HG03097 (cell line): ENCODE results near the gene ATP5IF1.

Experiments used
- ATAC-seq: cut with Tn5 transposase; IDR thresholded peaks from one replicate; pipeline ENCODE4 v1.9.1; 2021; ENCODE audit not compliant: unreplicated experiment, low FRiP score

Gene ATP5IF1

GRCh38 chr1:28233264-28233606 lies 2.7 kb upstream of the ATP5IF1 start:
- ATAC-seq, result no peak

DNA sequence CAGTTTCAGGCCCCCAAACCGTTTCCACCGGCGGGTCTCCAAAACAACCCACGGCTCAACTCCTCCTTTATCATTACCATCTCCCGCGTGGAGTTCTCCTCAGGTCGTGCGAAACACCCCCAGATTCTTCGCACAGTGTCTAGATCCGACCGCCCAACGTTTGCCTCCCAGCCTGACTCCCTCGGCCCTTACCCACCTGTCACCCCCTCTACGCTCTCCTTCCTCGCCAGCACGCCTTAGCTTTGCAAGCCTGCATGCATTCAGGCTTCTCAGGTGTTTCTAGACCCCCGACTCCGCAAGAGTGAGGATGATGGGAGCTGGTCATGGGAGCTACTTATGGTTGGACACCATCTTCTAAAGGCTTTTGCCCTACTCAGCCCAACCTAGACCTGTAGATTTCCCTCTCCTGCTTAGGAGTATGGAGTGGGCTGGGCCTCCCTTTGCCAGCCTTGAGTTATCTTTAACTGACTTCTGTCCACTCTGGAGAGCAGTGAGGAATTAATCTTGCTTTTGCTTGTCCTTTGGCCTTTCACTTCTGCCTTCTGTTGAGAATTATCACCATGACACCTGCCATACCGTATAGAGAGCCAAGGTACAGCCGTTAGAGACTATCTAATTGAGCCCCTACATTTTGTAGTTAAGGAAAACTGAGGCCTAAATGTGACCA lies 865 bp downstream of the ATP5IF1 start:
- no peak for ATAC-seq

DNA sequence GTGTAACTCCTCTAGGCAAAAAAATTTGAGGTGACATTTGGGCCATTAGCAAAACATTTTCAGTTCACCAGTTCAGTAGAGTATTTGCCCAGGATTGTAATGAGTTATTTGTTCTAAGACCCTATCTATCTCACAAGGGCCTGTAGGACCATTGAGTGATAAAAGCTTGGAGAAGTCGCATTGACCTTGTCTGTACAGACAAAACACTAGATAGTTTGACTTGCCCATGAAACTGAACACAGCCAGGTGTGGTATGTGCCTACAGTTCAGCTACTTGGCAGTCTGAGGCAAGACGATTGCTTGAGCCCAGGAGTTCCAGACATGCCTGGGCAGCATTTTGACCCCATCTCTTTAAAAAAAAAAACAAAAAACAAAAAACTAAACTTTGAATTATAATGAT lies 3.1 kb downstream of the ATP5IF1 start:
- no peak for ATAC-seq

DNA sequence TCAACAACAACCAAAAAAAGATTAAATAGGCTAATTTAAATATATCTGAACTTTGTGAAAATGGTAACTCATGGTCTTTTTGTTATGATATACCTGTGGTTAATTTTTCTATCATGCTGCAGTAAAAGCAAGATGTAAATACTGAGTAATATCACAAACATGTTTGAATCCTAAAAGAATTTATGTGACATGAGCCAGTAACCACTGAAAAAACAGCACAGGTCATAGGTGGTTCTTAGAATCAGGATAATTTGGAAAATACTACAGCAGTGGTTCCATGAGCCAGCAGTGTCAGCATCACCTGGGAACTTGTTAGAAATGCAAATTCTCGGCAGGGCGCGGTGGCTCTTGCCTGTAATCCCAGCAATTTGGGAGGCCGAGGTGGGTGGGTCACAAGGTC lies 4.1 kb downstream of the ATP5IF1 start:
- no peak for ATAC-seq

- no peak for ATAC-seq
Observed at GRCh38 chr1:28241638-28242241, 5.8 kb downstream of the ATP5IF1 start.

DNA sequence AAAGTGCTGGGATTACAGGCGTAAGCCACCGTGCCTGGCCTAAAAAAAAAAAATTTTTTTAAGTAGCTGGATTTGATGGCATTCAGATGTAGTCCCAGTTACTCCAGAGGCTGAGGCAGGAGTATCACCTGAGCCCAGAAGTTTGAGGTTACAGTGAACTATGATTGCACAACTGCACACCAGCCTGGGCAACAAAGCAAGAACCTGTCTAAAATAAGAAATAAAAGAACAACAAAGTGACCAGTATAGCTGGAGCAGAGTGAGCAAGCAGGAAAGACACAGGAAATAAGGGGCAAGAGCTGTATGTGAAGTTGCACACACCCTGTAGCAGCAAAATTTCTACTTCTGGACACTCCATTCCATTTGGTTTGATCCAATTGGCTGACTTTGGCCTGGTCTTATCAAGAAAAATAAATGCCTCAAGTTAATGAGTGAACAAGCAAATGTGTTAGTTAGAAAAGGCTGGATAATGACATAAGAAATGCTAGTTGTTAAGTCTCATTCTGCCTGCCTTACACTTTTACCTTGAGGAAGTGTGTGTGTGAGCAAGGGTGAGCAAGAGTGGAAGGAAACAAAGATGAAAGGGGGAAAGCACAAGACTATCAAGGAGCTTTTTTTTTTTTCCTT lies 7.9 kb downstream of the ATP5IF1 start:
- ATAC-seq, result no peak

- ATAC-seq, result no peak
Observed at GRCh38 chr1:28244549-28245251, 8.8 kb downstream of the ATP5IF1 start.

DNA sequence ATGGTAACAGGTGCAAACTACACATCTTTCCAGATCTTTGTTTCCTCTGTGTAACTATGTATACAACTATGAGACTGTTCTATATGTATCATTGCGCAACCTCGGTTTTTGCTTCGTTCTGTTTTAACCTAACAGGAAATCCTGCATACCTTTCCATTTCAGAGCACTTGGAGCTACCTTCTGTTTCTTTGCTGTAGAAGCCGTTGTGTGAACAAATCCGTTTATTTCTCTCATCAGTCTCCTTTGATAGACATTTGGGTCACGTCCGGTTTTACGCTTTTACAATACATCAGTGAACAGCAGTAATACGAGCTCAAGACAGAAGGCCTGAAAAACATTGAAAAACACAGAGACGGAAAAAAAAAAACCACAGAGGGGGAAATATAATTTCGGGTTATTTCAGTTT lies 10.5 kb downstream of the ATP5IF1 start:
- ATAC-seq, result peak; percentile 27

DNA sequence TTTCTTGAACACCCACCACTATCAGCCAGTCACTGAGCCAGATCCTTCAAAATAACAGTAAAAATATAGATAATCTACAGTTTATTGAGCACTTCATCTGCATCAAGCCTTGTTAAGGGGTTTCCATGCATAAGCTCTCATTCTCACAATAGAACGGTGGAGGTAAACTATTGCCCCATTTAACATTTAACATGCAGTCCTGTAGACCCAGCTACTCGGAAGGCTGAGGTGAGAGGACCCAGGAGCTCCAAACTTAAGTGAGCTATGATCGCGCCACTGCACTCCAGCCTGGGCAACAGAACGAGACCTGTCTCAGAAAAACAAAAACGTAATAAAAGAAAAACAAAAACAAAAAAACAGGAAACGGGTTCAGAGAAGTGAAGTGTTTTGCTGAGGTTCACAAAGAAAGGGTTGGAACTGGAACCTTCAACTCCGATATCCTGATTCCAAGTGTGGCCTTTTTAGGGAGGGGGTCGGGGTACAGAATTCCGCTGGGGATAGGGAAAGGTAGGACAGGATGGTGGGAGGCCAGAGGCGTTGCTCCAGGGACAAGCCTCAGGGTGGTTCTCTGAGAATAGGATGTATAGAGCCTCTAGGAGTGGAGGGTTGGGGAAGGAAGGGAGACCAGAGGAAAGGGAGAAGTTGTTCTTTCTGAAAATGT lies 11.8 kb downstream of the ATP5IF1 start:
- ATAC-seq, result no peak

- no peak for ATAC-seq
Observed at GRCh38 chr1:28248273-28249012, 12.5 kb downstream of the ATP5IF1 start.

DNA sequence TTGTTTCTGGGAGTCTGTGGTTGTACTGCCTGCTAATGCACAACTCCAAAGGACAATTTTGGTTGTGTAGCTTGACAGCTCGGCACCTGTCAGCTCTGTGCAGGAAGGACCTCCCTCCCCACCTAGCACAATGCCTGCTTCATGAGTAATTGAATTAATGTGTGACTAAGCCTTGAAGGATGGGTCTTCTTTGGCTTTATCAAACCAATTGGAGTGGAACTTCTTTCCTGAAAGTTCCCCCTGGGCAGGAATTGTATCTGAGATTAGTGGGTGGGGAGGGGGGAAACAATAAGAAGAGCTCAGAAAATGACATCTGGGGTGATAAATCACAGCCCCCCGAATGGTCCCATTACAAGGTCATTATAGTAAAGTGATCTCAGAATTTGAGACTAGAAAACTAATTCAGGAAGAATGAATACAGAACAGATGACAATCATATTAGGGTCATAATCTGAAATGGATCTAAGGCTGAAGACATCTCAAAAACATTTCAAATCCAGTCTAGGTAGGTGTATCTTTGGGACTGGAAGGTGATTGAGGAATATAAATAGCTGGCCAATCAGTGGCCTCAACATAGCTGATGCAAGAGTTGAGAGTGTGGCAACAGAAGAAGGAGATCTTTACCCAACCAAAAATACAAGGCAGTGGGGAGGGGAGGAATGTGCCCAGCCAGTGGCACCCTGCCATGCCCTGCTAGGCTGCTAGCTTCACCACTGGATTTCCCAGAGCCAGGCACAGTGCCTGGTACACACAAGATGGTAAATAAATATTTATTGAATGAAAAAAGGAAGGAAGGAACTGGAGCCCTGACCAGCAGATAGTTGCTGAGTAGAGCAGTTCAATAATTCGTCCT lies 13.3 kb downstream of the ATP5IF1 start:
- ATAC-seq, result no peak

DNA sequence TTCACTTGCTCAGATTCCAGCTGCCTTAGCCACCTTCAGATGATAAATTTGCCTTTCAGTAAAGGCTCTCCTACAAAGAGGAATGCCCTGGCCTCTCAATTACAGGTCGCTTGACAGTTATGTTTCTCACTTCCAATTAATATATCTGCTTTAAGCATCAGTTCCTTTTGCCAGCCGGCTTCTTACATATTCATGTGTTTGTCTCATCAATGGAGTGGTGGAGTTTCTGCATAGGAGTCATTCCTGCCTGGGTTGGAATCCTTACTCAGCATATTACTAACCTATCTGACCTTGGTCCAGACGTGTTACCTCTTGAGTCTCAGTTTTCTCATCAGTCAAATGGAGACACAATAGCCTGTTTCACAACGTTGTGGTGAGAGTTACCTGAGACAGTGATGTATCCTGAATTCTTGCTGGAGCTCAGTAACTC lies 14.0 kb downstream of the ATP5IF1 start:
- ATAC-seq, result no peak

DNA sequence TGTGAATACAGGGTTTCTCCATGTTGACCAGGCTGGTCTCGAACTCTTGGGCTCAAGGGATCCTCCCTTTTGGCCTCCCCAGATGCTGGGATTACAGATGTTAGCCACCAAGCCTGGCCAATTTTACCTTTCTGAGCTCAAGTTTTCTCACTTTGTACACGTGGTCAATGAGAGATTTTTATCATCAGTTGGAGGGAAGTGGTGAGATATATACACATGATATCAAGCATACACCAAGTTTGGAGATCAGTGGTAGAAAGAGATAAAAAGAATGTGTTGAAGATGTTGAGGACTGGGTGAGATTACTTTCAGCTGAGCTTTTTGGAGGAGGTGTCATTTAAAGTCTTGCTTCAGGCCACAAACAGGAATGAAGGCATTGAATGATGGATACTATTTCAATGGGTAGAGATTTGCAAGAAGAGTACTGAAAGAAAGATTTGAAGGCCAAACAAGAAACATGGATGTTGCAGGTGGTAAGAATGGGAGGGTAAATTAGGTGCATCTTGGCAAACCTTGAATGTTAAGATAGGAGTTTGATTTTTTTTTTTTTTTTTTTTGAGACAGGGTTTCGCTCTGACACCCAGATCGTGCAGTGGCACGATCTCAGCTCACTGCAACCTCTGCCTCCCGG lies 20.4 kb downstream of the ATP5IF1 start:
- ATAC-seq, result no peak

DNA sequence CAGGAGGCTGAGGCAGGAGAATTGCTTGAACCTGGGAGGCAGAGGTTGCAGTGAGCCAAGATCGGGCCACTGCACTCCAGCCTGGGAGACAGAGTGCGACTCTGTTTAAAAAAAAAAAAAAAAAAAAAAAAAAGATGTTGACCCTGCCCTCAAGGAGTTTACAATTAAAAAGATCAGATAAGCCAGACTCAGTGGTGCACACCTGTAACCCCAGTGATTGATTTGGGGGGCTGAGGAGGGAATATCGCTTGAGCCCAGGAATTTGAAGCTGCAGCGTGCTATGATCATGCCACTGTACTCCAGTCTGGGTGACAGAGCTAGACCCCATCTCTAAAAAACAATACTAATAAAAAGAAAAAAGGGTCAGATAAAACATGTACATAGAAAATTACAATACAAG lies 21.8 kb downstream of the ATP5IF1 start:
- ATAC-seq, result no peak

DNA sequence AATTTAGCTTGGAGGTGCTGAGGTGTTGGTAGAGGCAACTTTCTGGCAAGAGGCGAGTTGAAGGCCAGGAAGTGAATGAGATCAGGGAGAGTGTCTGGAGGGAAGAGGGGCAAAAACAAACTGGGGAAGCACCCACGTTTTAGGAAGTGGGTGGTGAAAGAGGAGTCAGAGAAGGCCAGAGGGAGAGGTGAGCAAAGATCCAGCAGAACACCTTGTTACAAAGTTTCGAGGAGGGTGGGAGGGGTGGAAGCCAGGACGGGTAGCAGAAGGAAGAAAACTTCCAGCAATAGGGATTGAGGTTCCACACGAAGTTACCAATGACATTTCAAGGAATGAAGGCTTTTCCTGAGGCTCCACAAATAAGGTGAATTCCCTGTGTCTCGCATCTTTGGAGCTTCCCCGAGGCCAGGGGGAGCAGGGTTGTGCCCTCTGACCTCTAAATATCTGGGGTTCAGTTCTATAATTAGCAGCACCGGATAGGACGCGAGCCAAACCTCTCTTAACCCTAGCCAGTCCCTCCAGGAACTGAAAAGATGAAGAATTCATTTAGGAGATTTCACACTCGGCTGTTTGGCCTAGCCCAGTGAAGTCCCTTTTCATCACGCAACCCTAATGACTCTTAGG lies 22.8 kb downstream of the ATP5IF1 start:
- no peak for ATAC-seq

DNA sequence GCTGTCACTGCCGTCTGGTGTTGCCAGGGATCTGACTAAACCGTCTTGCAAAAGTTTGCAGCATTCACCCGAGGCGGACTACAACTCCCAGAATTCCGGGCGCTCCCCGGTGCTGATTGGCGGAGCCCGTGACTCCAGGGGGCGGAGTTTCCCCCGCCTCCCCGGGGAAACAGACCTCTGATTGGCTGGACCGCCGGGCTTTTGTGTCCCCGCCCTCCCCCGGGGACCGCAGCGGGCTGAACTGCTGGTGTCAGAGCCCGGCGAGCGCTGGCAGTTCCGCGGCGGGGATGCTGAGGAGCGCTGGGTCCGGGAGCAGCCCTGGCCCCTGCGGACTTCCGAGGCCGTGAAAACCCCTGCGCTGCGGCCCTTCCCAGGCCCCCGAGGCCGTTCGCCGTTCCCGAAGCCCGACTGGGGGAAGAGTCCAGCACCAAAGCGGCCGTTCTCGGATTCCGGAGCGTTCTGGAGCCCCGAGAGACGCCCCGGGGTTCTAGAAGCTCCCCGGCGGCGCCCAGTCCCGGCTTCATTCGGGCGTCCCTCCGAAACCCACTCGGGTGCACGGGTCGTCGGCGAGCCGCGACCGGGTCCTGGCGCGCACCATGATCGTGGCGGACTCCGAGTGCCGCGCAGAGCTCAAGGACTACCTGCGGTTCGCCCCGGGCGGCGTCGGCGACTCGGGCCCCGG lies 23.5 kb downstream of the ATP5IF1 start, which contains the start of gene SESN2:
TSS of gene SESN2 (plus strand) at position 267 of the 682 bp plus-strand sequence. CDS start at position 597, 330 bp downstream.
- peak; percentile 91 for ATAC-seq

- peak; percentile 2 for ATAC-seq
Observed at GRCh38 chr1:28259934-28260802, 24.2 kb downstream of the ATP5IF1 start.
